Adrenal gland (tissue), 12 donors: ENCODE results near the gene LILRA5. TPM values are rescaled to one million over a fixed set of nuclear protein-coding genes. Genes with fewer than 3 reads are reported as not detected.
"Not testable (repeated sequence)": the region's sequence is repeated elsewhere in the genome, so short reads cannot be mapped to it uniquely, and the experiment has no call there.

Experiments used
- DNase-seq, 7 donors: peaks; one replicate each; pipeline ENCODE4 v3.0.0-alpha.2; 2019 to 2020
- H3K27ac ChIP-seq, 5 donors: fragments of 200-600 bp; sonication (generic) in 4 of 5; 1 replicate in 3 of 5; 2 replicates in 2 of 5; pipeline versions ENCODE4 v1.5.1 to v1.8.0; 2016 to 2020; ENCODE audit warnings: mild to moderate bottlenecking in 1 of 5
- H3K27me3 ChIP-seq: fragments of 200-600 bp; 2 replicates; pipeline ENCODE4 v1.8.0; 2021
- H3K36me3 ChIP-seq, 2 donors: fragments of 200-600 bp; replicated peaks in 1 of 2; 1 replicate in 1 of 2; 2 replicates in 1 of 2; pipeline versions ENCODE4 v1.5.1 to v1.8.0; 2018 to 2022
- H3K4me1 ChIP-seq, 2 donors: fragments of 200-600 bp; replicated peaks in 1 of 2; 1 replicate in 1 of 2; 2 replicates in 1 of 2; pipeline versions ENCODE4 v1.5.1 to v1.8.0; 2018 to 2021
- H3K4me3 ChIP-seq, 4 donors: fragments of 200-600 bp; sonication (generic) in 3 of 4; one replicate each; pipeline ENCODE4 v1.5.1; 2016 to 2018
- H3K9me3 ChIP-seq, 3 donors: fragments of 200-600 bp; sonication (generic) in 1 of 3; replicated peaks in 1 of 3; 1 replicate in 2 of 3; 2 replicates in 1 of 3; pipeline versions ENCODE4 v1.5.1 to v1.8.0; 2016 to 2021
- CTCF ChIP-seq, 6 experiments: fragments of 450-650 bp in 4 of 6; fragments of 200-600 bp in 2 of 6; sonication (generic) in 1 of 6; IDR thresholded peaks; 1 replicate in 5 of 6; 2 replicates in 1 of 6; pipeline versions ENCODE4 v1.5.1 to v1.8.0; 2016 to 2021; ENCODE audit warnings: antibody characterized with exemption in 6 of 6, mild to moderate bottlenecking in 2 of 6, moderate library complexity in 1 of 6
- POLR2A ChIP-seq, 2 donors: fragments of 450-650 bp; IDR thresholded peaks; one replicate each; pipeline ENCODE4 v1.6.1; 2017; ENCODE audit warnings: antibody characterized with exemption in 2 of 2, mild to moderate bottlenecking in 2 of 2, moderate library complexity in 1 of 2
- WGBS, 4 donors: extraction: QIAGEN DNeasy Blood & Tissue Kit in 2 of 4; methylation state at CpG; one replicate each; pipeline versions ENCODE4 v1.1.5 to v1.1.7; 2013 to 2017; 5-methylcytosine and 5-hydroxymethylcytosine counted together
- intact Hi-C, 2 donors: fragments of 100-400 bp; cut with DNase I; formaldehyde crosslinking; loops; one replicate each; pipeline versions ENCODE4 v1.14.1 to v1.15.0; 2022 to 2023
- polyA plus RNA-seq, 3 donors: library from polyadenylated mRNA; stranded (reverse); fragments of 200-250 nt in 2 of 3; fragments of 350-450 nt in 1 of 3; fragmentation: Illumina TruSeq in 1 of 3; extraction: RNeasy Lipid Tissue Mini Kit (QIAGEN cat#74804) in 1 of 3; gene quantifications; one replicate each; pipeline ENCODE4 v1.2.3, GENCODE V29; 2013 to 2014
- total RNA-seq, 9 donors: library from RNA; depleted of rRNA in 4 of 9; stranded (reverse); fragments of >200 nt in 4 of 9; fragments of 120-200 nt in 1 of 9; fragmentation: NEBNext Ultra II Directional in 1 of 9; extraction: Animal tissue kit (Norgen Biotek cat#: 25700) in 1 of 9; gene quantifications; one replicate each; pipeline versions ENCODE4 v1.1.0 to v1.2.4, GENCODE V29; 2013 to 2023
- donor health status: healthy with polysubstance abuse.
- donor health status: Bipolar disorder and iron deficiency.
- donor health status: DM: yes; HTN: yes; CAD: no.
- donor health status: DM: no; HTN: no; CAD: no.
- donor health status: DM: no; HTN: no; CAD: no.
- donor health status: DM: yes; HTN: yes; CAD: no.

The LILRA5 gene
- total and polyA plus RNA-seq, 12 donors: 0.72 to 6.2 (median 3.0) TPM; not detected in 1

GRCh38 chr19:54333586-54334298 is 20.8 kb upstream of the LILRA5 start:
- H3K27me3 ChIP-seq: no peaks in the 10 kb centered on the region
- H3K36me3 ChIP-seq: no peaks in the 10 kb centered on the region
- no peak for DNase-seq
- intact Hi-C loops: no loop called here
- no peaks in the 10 kb centered on the region for H3K4me1 ChIP-seq
- no peak overlapping the region for H3K27ac ChIP-seq
- 48 to 76% (median 70%) methylated on average over 2 to 3 of the region's 3 CpGs for WGBS, 4 donors
- H3K9me3 ChIP-seq: no peaks in the 10 kb centered on the region
- TF ChIP-seq CTCF (IDR thresholded peaks at IDR 0.05): no peak
- no peak for TF ChIP-seq POLR2A (IDR thresholded peaks at IDR 0.05)
- H3K4me3 ChIP-seq: no peak overlapping the region

GRCh38 chr19:54332149-54332548 is 19.2 kb upstream of the LILRA5 start:
- intact Hi-C loops: no loop called here
- Histone ChIP-seq H3K9me3 (no peaks in the 10 kb centered on the region), H3K27me3 (no peaks in the 10 kb centered on the region), H3K4me3 (no peak overlapping the region), H3K36me3 (no peaks in the 10 kb centered on the region), H3K4me1 (no peaks in the 10 kb centered on the region), H3K27ac (no peak overlapping the region)
- 69 to 71% (median 70%) methylated on average over 3 to 7 of the region's 7 CpGs; no CpG with 5 or more reads in 1 of the 4 donors for WGBS, 4 donors
- no peak for DNase-seq
- TF ChIP-seq CTCF (IDR thresholded peaks at IDR 0.05) (no peak), POLR2A (IDR thresholded peaks at IDR 0.05) (no peak)

GRCh38 chr19:54331626-54332025 is 18.7 kb upstream of the LILRA5 start:
- TF ChIP-seq CTCF (IDR thresholded peaks at IDR 0.05) (no peak), POLR2A (IDR thresholded peaks at IDR 0.05) (no peak)
- no peaks in the 10 kb centered on the region for H3K27me3 ChIP-seq
- 73 to 90% (median 81%) methylated on average over 2 to 7 of the region's 7 CpGs for WGBS, 4 donors
- intact Hi-C loops: no loop called here
- no peaks in the 10 kb centered on the region for H3K36me3 ChIP-seq
- H3K4me3 ChIP-seq: no peak overlapping the region
- no peaks in the 10 kb centered on the region for H3K4me1 ChIP-seq
- DNase-seq: no peak
- no peak overlapping the region for H3K27ac ChIP-seq
- H3K9me3 ChIP-seq: no peaks in the 10 kb centered on the region

- no peak for TF ChIP-seq CTCF (IDR thresholded peaks at IDR 0.05)
- TF ChIP-seq POLR2A (IDR thresholded peaks at IDR 0.05): no peak
- H3K9me3 ChIP-seq: no peaks in the 10 kb centered on the region
- H3K27me3 ChIP-seq: no peaks in the 10 kb centered on the region
- H3K36me3 ChIP-seq: no peaks in the 10 kb centered on the region
- no peak overlapping the region for H3K4me3 ChIP-seq
- no peak overlapping the region for H3K27ac ChIP-seq
- H3K4me1 ChIP-seq: no peaks in the 10 kb centered on the region
- intact Hi-C loops: loop anchor here in 1 of 2 donors (5.0 kb wide), 1 partner anchor 58 kb away; no protein-coding TSS in a partner anchor
- WGBS, 4 donors: 67 to 76% (median 70%) methylated on average over 10 to 14 of the region's 14 CpGs
- DNase-seq: no peak
Measured at GRCh38 chr19:54329476-54330165, 16.7 kb upstream of the LILRA5 start.

GRCh38 chr19:54328781-54329180 is 15.8 kb upstream of the LILRA5 start:
- H3K9me3 ChIP-seq, H3K27ac ChIP-seq, DNase-seq, H3K27me3 ChIP-seq, H3K36me3 ChIP-seq, H3K4me1 ChIP-seq, H3K4me3 ChIP-seq: not testable (repeated sequence)
- 73 to 78% (median 76%) methylated on average over 5 of the region's 5 CpGs for WGBS, 4 donors
- intact Hi-C loops: loop anchor here in 1 of 2 donors (5.0 kb wide), 1 partner anchor 59 kb away; no protein-coding TSS in a partner anchor
